SU-DHL-6 (cell line): ENCODE data around the gene IL36RN.

ENCODE experiments used
- H2AFZ ChIP-seq: fragments of 200-600 bp; sonication (generic); 2 replicates; pipeline ENCODE4 v1.6.1; 2014; ENCODE audit warnings: low read depth, mild to moderate bottlenecking, moderate library complexity, mixed read lengths, antibody characterized with exemption, low read length; ENCODE audit not compliant: severe bottlenecking
- H3F3A ChIP-seq: fragments of 200-600 bp; shearing (Covaris generic); 2 replicates; pipeline ENCODE4 v1.6.0; 2016; ENCODE audit warnings: antibody characterized with exemption, mild to moderate bottlenecking; ENCODE audit not compliant: insufficient read depth
- H3K27ac ChIP-seq: fragments of 200-600 bp; sonication (generic); 2 replicates; pipeline ENCODE4 v1.5.1; 2016; ENCODE audit warnings: low read depth, mild to moderate bottlenecking, low read length, moderate library complexity, mixed read lengths
- H3K27me3 ChIP-seq: fragments of 200-600 bp; sonication (generic), shearing (Covaris generic); 2 replicates; pipeline ENCODE4 v1.6.0; 2014; ENCODE audit warnings: mild to moderate bottlenecking, low read length
- H3K36me3 ChIP-seq: fragments of 200-600 bp; sonication (generic); 2 replicates; pipeline ENCODE4 v1.6.1; 2014; ENCODE audit warnings: mild to moderate bottlenecking, low read length, mixed read lengths
- H3K4me2 ChIP-seq: fragments of 300-600, 200-600 bp; shearing (Covaris generic), sonication (generic); 2 replicates; pipeline ENCODE4 v1.6.0; 2014; ENCODE audit warnings: low read length, low read depth, mild to moderate bottlenecking; ENCODE audit not compliant: poor library complexity, severe bottlenecking
- H3K4me3 ChIP-seq: fragments of 200-600 bp; sonication (generic); 2 replicates; pipeline ENCODE4 v1.5.1; 2014; ENCODE audit warnings: antibody characterized with exemption, low read length, mild to moderate bottlenecking, mixed read lengths; ENCODE audit not compliant: insufficient read depth, poor library complexity, severe bottlenecking
- H3K79me2 ChIP-seq: fragments of 200-600 bp; sonication (generic); 2 replicates; pipeline ENCODE4 v1.6.1; 2014; ENCODE audit warnings: mild to moderate bottlenecking, low read length, moderate library complexity; ENCODE audit not compliant: insufficient read depth
- H3K9ac ChIP-seq: fragments of 200-600 bp; sonication (generic); 2 replicates; pipeline ENCODE4 v1.7.0; 2014; ENCODE audit warnings: mild to moderate bottlenecking, low read length
- H3K9me2 ChIP-seq: fragments of 200-600 bp; sonication (generic); replicated peaks from 2 replicates; pipeline ENCODE4 v1.6.1; 2014; ENCODE audit warnings: low read length; ENCODE audit not compliant: insufficient read depth
- H3K9me3 ChIP-seq: fragments of 200-600 bp; sonication (generic); 2 replicates; pipeline ENCODE4 v1.6.1; 2014; ENCODE audit warnings: low read length, mixed read lengths; ENCODE audit not compliant: insufficient read depth
- H4K20me1 ChIP-seq: fragments of 200-600 bp; sonication (generic); 2 replicates; pipeline ENCODE4 v1.6.1; 2014; ENCODE audit warnings: low read depth, mild to moderate bottlenecking, antibody characterized with exemption, low read length, moderate library complexity, mixed read lengths
- CTCF ChIP-seq: fragments of 200-600 bp; sonication (generic); IDR thresholded peaks from one replicate; pipeline ENCODE4 v1.5.1; 2017; ENCODE audit warnings: antibody characterized with exemption, mild to moderate bottlenecking, low read length, moderate library complexity; ENCODE audit not compliant: insufficient read depth, poor library complexity, severe bottlenecking
- EZH2phosphoT487 ChIP-seq: fragments of 200-600 bp; sonication (generic), shearing (Covaris generic); conservative IDR thresholded peaks from 2 replicates; pipeline ENCODE4 v1.6.1; 2018; ENCODE audit warnings: mild to moderate bottlenecking, antibody characterized with exemption, low read length, moderate library complexity, mixed read lengths

IL36RN gene

GRCh38 chr2:113011108-113011507 lies 47.9 kb upstream of the IL36RN start:
- Histone ChIP-seq H3K79me2 (no peaks in the 10 kb centered on the region), H3K27me3 (no peaks in the 10 kb centered on the region), H3K9me2 (no peaks in the 10 kb centered on the region), H2AFZ (no peak overlapping the region), H3K36me3 (no peaks in the 10 kb centered on the region), H3K9ac (no peak overlapping the region), H3K4me3 (no peak overlapping the region), H3K9me3 (no peaks in the 10 kb centered on the region), H4K20me1 (no peaks in the 10 kb centered on the region), H3K4me2 (no peak overlapping the region), H3F3A (no peaks in the 10 kb centered on the region), H3K27ac (no peak overlapping the region)
- TF ChIP-seq EZH2phosphoT487 (no peak), CTCF (no peak)

GRCh38 chr2:113012436-113013335 lies 46.3 kb upstream of the IL36RN start:
- no peak overlapping the region for H3K9ac ChIP-seq
- H3K9me2 ChIP-seq, result no peaks in the 10 kb centered on the region
- H3K4me2 ChIP-seq, result no peak overlapping the region
- no peaks in the 10 kb centered on the region for H3K79me2 ChIP-seq
- no peaks in the 10 kb centered on the region for H3K9me3 ChIP-seq
- no peaks in the 10 kb centered on the region for H3K27me3 ChIP-seq
- TF ChIP-seq CTCF (no peak), EZH2phosphoT487 (no peak)
- no peaks in the 10 kb centered on the region for H3K36me3 ChIP-seq
- H4K20me1 ChIP-seq, result no peaks in the 10 kb centered on the region
- H3F3A ChIP-seq, result no peaks in the 10 kb centered on the region
- H2AFZ ChIP-seq, result no peak overlapping the region
- no peak overlapping the region for H3K4me3 ChIP-seq
- no peak overlapping the region for H3K27ac ChIP-seq

GRCh38 chr2:113013336-113013661 lies 45.7 kb upstream of the IL36RN start:
- Histone ChIP-seq H3K79me2 (no peaks in the 10 kb centered on the region), H3K36me3 (no peaks in the 10 kb centered on the region), H4K20me1 (no peaks in the 10 kb centered on the region), H3K9ac (no peak overlapping the region), H3K4me2 (no peak overlapping the region), H3K9me2 (no peaks in the 10 kb centered on the region), H2AFZ (no peak overlapping the region), H3K27me3 (no peaks in the 10 kb centered on the region), H3K9me3 (no peaks in the 10 kb centered on the region), H3F3A (no peaks in the 10 kb centered on the region), H3K4me3 (no peak overlapping the region), H3K27ac (no peak overlapping the region)
- TF ChIP-seq EZH2phosphoT487, result no peak
- no peak for TF ChIP-seq CTCF
